Activated gamma-delta T cell treated with anti-CD3 and anti-CD28 coated beads, Interleukin-2, amount 50 U/mL, for 16 hours (primary cell): ENCODE measurements around the gene SHC2.
"Not testable (repeated sequence)": the region's sequence is repeated elsewhere in the genome, so short reads cannot be mapped to it uniquely, and the experiment has no call there.

Source experiments
- DNase-seq: peaks from one replicate; pipeline ENCODE4 v3.0.0-alpha.2; 2020; ENCODE audit warnings: low read depth

SHC2 gene

DNA sequence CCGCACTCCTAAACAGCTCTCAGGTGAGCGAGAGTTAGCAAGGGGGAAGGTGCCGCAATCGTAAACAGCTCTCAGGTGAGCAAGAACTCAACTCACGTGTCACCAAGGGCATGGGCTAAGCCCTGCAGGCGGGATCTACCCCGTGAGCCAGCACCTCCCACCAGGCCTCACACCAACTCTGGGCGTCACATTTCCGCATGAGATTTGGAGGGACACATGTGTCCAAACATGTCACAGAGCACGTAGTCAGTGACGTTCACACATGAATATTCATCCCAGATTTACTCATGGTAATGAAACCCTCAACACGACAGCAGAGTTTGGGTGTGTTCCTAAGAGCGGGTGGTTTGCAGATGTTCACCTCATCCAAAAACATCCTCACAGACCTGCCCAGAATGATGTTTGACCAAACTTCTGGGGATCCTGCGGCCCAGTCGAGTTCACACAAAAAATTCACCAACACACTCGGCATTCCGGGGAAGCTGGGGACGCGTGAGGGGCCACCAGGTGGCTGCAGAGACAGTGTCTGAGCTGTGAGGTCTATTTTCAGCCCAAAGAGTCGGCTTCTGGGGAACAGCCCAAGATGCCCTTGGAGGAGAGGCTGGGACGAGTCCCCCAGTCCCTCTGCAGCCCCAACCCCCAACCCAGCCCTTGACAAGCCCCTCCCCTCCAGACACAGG is 71.4 kb downstream of the SHC2 start:
- DNase-seq, result no peak

DNA sequence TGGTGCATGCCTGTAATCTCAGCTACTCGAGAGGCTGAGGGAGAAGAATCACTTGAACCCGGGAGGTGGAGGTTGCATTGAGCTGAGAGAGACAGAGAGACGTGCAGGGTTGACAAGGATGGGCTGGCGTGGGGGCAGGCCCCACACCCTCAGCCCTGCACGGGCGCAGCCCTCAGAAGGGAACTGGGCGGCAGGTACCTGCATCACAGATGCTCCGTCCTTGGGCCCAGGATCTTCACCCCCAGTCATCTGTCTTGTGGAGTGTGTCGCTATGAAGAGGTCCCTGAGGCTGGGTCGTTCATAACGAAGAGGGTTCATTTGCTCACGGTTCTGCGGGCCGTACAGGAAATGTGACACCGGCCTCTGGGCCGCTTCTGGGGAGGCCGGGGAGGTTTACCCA is 72.1 kb downstream of the SHC2 start:
- DNase-seq, result no peak

- no peak for DNase-seq
Measured at GRCh38 chr19:387777-388176, 73.1 kb downstream of the SHC2 start.

GRCh38 chr19:386632-387301 is 74.1 kb downstream of the SHC2 start:
- not testable (repeated sequence) for DNase-seq

DNA sequence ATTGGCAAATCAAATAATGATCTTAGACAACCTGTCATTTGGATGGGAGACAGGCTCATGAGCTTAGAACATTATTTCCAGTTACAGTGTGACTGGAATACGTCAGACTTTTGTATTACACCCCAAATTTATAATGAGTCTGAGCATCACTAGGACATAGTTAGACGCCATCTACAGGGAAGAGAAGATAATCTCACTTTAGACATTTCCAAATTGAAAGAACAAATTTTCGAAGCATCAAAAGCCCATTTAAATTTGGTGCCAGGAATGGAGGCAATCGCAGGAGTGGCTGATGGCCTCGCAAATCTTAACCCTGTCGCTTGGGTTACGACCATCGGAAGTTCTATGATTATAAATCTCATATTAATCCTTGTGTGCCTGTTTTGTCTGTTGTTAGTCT is 74.6 kb downstream of the SHC2 start:
- DNase-seq, result not testable (repeated sequence)

DNA sequence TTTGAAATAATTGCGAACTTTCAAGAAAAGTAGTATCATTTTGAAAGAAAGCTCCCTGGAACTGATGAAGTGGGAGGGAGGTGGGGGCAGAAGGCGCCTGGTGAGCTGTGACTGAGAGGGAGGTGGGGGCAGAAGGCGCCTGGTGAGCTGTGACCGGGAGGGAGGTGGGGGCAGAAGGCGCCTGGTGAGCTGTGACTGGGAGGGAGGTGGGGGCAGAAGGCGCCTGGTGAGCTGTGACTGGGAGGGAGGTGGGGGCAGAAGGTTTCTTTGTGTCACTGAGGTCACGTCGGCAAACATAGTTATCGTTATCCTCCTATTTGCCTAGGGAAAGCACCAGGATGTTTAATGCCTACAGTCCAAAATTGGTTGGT is 76.0 kb downstream of the SHC2 start:
- no peak for DNase-seq

- no peak for DNase-seq
Measured at GRCh38 chr19:383922-384798, 76.7 kb downstream of the SHC2 start.

DNA sequence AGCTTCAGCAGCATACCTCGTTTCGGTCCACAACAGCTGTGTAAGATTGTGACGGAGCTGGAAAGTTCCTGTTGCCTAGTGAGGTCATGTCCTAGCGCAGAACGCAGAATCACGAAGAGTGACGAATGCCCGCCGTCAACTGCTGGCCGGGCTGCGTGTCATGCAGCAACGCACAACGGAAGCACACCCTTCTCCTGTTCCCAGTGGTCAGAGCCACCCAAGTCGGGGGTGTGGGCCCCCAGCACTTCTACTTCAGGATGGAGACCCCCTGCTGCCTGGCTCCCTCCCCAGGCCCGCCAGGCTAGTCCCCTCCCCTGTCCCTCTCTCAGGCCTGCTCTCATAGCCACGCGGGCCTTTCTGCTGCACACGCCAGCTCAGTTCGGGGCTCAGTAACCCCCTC is 77.8 kb downstream of the SHC2 start:
- DNase-seq, result no peak

GRCh38 chr19:382578-382977 is 78.3 kb downstream of the SHC2 start:
- not testable (repeated sequence) for DNase-seq

GRCh38 chr19:381901-382300 is 78.9 kb downstream of the SHC2 start:
- DNase-seq, result not testable (repeated sequence)

GRCh38 chr19:380618-381219 is 80.1 kb downstream of the SHC2 start:
- DNase-seq, result not testable (repeated sequence)

DNA sequence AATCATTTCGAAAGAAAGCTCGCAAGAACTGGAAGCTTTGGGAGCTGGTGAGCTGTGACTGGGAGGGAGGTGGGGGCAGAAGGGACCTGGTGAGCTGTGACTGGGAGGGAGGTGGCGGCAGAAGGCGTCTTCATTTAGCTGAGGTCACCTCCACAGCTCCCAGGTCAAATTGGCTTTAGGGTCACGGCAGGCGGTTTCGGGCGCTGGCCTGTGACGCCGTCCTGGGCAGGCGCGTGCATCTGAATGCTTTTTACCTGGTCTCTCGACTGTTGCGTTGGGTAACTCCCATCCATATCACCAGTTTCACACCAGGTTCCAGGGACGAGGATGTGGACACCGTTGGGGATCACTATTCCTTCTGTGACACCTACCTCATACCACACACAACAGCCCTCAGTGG is 81.0 kb downstream of the SHC2 start:
- no peak for DNase-seq

DNA sequence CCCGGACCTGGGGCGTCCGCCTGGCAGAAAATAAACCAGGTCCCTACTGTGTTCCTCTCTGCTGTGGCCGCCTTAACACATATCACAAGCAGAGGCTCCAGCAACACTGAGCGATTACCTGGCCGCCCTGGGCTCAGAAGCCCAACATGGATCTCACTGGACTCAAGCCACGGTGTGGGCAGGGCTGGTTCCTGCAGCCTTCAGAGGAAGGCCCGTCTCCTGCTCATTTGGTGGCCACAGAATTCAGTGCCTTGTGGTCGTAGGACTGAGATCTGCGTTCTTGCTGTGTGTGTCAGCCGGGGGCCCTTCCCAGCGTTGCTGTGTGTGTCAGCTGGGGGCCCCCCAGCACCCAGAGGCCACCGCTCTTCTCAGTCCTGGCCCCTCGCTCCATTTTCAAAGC is 82.1 kb downstream of the SHC2 start:
- DNase-seq, result no peak

DNA sequence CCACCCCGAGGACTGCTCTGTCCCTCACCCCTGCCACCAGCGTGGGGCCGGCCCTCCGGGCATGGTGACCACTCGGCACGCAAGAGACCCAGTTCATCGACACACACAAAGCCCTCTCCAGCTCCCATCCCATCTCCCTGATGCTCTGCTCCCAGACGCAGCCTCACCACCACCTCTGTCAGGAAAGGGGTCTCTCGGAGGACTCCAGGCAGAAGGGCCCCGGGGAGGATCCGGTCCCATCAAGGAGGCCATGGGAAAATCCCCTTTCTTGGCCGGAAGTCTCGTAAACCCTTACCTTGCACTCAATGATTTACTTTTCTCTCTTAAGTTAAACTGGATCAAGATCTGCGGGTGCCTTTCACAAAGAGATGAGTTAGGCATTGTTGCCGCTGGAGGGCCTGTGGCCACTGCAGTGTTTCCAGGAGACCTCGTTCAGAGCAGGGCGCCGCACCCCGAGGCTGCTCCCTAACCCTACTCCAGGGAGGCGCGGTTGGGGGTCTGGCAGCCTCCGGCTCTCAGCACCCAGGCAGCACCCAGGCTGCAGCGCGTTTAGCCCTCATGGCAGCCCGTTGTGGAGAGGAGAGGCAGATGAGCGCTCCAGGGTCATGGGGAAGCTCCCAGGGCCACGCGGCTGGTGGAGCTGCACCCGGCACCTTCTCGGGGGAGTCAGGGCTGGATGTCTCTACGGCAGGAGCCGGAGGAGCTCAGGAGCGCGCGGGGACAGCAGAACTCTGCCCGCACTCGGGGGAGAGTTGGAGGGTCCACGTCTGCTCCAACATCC is 82.8 kb downstream of the SHC2 start:
- DNase-seq, result no peak

- DNase-seq, result no peak
Measured at GRCh38 chr19:376111-376470, 84.7 kb downstream of the SHC2 start.

GRCh38 chr19:375395-376110 is 85.3 kb downstream of the SHC2 start:
- DNase-seq, result no peak

DNA sequence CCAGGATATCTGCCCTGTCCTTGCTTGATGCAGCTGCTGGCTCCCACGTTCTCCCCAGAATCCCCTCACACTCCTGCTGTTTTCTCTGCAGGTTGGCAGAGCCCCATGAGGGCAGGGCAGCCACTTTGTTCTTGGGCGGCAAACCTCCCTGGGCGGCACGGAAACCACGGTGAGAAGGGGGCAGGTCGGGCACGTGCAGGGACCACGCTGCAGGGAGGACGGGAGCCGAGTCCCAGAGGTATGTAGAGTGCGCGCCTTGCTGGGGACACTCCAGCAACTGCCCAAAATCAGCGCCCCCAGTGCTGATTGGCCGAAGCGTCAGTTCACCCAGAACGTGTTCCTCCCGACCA is 86.0 kb downstream of the SHC2 start:
- no peak for DNase-seq

GRCh38 chr19:374183-374885 is 86.5 kb downstream of the SHC2 start:
- DNase-seq, result no peak

GRCh38 chr19:373391-374182 is 87.2 kb downstream of the SHC2 start:
- no peak for DNase-seq
